GM19239 (cell line): ENCODE data around the gene NMRK2.

ENCODE experiments used
- DNase-seq: peaks from one replicate; pipeline ENCODE4 v3.0.0; 2011; ENCODE audit warnings: low spot score; ENCODE audit not compliant: insufficient read length
- FAIRE-seq: peaks from 2 replicates; lab custom pipeline; 2011; peaks lifted over from hg19 to GRCh38; lab: Jason Lieb, UNC

The NMRK2 gene

DNA sequence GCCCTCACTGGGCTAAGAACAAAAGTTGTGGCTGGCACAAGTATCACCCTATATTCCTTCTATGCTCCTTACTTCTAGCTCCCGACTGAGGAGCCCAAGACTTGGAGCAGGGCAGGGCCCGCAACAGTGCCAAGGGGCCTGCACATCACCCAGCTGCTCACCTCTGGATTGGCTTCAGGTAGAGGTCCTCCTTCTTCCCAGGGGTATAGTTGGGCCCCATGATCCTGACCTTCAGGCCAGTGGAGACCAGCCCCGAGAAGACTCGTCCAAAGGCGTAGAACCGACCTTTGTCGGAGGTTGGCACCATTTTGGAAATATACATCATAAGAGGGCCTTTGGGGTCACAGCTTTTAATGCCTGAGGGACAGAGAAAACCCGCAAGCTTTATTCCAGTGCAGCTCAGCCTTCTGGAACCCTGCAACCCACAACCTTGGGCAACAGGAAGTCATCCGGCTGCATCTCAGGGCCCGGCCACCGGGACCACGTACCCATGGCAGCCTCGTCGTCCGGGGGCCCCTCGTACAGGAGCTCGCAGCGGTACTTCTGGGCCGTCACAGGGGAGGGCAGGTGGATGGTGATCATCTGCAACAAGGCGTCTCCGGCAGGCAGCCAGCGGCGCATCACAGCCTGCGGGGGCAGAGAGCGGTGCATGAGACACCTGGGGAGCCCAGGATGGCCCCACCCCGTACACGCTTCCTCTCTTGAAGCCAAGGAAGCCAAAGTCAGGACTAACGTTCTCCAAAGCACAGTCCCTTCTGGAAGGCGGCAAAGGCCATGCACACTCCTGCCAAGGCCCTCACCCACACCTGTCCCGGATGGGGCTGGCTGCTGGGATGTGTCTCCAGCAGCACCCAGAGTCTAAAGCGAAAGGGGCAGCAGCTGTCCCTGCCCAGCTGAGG lies 47.7 kb downstream of the NMRK2 start:
- DNase-seq (no peak), FAIRE-seq (no peak)

DNA sequence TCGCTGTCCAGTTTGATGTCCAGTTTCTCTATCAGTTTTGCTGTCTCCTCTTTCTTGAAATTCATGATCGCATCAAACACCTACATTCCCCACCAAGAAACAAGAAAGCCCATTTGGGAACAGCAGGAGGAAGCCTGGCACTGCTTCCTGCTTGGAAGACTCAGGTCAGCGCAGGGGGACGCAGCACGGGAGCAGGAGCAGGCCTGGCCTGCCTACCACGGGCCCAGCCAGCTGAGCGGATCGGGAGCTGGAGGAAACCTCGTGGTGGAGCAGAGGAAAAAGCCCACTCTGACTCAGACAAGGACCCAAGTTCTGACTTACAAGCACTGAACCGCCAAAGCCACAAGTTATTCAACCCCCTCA lies 48.5 kb downstream of the NMRK2 start:
- FAIRE-seq (no peak), DNase-seq (no peak)

DNA sequence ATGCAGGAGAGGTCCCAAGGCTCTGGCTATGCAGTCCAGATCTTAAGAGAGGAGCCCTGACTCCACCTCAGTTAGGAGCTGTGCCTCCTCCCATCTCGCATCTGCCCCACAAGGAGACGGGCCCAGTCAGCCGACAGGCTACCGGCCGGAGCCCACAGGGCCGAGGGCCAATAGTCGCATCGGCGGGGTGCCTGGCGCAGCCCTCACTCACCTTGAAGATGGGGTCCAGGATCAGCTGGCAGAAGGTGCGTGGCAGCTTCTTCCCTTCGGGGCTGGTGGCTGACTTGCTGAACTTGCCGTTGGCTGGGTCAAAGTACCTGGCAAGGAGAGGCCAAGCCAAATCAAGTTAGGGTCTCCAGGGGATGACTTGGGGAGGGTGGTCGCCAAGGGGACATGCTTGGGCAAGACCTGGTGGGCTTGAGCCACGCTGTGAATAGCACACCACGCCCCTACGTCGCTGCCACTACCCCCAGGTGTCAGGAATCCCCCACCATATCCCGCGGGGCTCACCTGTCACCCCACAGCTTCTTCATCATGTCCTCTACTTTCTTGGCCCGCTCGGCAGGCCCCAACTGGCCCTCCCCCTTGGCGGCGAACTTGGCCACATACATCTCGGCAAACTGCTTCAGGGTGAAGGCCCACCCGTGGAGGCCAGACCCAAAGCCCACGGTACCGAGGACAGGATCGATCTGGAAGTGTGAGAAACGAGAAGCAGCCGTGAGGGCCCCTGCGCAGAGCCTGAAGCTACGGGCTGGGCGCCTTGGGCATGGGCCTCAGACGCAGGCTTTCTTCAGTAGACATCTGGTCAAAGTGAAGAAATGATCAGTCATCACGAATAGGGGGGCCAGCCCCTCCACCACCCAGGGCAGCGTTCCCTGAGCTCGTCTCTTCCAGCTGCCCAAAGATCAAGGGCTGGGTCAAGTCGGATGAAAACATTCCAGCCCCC lies 49.1 kb downstream of the NMRK2 start:
- no peak for DNase-seq
- FAIRE-seq: no peak

DNA sequence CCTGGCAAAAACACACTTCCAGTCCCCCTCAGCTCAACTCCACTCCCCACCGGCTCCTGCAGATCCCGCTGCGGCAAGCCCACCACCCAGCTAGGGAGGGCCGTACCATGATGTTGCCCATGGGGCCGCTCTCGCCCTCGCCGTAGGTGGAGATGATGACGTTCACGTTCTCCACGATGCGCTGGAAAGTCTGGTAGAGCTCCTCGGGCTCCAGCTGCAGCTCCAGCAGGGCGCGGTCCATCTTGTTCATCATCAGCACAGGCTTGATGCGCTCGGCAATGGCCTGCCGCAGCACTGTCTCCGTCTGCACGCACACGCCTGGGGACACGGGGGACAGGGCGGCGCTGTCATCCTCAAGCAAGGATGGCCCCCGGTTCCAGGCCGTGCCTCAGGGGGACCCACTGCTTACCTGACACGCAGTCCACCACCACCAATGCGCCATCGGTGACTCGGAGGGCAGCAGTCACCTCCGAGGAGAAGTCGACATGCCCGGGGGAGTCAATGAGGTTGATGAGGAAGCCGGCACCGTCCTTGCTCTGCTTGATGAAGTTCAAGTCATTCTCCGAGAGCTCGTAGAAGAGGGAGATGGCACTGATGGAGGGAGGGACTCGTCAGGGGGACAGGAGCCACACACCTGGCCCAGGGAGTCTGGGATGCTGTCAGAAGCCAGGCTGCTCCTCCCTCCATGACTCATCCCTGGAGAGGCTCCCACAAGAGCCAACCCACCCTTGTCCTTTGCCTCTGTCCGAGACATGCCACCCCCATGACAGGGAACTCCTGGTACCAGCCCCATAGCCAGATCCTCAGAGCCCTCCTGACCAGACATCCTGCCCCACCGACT lies 50.1 kb downstream of the NMRK2 start:
- DNase-seq: no peak

DNA sequence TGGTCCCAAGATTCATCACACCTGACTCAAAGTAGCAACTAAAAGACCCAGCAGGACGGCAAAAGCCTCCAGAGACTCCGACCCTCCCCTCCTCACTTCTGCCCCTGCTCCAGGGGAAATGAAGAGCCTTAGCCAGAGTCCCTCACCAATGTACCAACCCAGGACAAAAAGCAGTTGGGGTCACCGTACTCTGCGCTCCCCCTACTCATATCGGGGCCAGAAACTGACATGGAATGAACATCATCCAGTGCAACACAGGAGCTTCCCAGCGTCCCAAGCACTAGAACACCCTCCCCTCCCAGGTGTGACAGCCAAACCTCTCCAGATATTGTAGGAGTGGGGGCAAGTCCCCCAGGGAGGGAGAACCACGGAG lies 50.7 kb downstream of the NMRK2 start:
- FAIRE-seq: no peak

More for the DNA sequence above, 50.1 kb downstream of the NMRK2 start:
- no peak for FAIRE-seq

DNA sequence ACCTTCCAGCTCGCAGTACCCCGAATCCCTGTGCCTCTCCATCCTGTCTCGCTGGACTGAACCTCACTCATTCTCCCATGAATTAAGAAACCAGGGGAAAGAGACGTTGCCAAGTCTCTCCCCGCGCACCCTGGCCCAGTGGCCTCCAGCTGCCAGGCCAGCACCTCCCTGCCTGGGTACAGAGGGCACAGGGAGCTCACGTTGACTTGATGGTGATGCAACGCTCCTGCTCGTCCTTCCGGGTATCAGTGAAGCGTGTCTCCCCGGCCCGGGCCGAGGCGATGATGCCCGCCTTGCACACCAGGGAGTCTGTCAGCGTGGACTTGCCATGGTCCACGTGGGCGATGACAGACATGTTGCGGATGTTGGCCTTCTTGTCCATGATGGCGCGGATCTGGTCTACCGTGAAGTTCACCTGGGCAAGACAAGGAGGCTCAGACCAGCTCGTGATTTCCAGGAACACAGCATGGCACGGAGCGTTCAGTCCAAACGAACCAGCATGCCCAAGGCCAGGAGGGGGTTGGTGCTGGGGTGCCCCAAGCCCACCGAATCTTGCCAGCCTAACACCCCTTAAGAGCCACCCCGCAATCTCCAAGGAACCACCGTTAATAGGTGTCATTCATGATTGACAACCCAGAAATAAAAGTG lies 51.2 kb downstream of the NMRK2 start:
- DNase-seq: no peak

More for the DNA sequence above, 50.7 kb downstream of the NMRK2 start:
- no peak for DNase-seq

DNA sequence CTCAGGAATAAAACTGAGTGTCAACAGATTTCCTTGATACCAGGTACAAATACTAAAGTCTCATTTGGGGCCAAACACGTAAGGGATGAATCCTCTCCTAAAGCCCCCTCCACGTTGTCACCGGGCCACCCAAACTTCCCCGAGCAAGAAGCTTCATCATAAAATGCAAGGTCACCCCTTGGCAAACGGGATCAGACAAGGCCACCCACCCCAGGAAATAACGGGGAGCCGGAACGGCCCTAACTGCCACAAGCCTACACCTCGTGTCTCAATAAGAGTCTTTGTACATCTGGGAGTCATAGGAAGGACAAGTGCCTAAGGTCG lies 51.7 kb downstream of the NMRK2 start:
- DNase-seq: no peak
- no peak for FAIRE-seq

More for the DNA sequence above, 51.2 kb downstream of the NMRK2 start:
- FAIRE-seq: no peak

DNA sequence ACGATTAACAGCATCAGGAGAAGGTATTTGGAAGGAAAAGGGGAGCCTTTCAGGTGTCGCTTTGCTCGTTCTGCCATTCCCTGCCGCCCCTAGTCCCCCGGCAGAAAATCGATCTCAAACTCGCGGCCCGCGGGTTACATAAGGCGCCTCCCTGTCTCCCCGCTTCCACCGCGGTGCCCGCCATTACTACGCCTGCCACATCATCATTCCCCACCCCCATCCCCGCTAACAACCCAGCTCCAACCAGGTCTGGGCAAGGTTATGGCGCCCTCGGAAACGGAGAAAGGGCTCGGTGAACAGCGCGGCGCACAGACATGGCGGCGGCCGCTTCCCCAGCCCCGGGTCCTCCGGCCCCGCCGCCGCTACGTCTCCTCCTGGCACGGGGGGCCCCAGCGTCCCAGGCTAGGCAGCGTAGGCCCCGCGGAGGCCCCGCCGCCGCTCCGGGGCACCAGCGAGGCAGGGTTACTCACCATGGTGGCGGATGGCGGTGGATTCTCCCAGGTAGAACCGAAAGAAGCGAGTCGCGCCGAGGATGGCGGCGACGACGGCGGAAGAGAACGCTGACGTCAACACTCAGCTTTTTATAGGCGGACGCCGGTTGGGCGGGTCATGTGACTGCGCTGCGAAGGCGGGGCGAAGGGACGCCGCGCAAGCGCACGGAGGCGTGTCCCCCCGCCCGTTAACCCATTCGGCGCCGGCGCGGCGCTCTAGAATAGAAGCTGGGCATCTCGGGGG lies 52.2 kb downstream of the NMRK2 start, which contains the start of gene EEF2:
TSS of gene EEF2 (minus strand) at position 556 of the 735 bp plus-strand sequence. CDS start at position 473, 83 bp downstream.
- peak; percentile 78 for FAIRE-seq

DNA sequence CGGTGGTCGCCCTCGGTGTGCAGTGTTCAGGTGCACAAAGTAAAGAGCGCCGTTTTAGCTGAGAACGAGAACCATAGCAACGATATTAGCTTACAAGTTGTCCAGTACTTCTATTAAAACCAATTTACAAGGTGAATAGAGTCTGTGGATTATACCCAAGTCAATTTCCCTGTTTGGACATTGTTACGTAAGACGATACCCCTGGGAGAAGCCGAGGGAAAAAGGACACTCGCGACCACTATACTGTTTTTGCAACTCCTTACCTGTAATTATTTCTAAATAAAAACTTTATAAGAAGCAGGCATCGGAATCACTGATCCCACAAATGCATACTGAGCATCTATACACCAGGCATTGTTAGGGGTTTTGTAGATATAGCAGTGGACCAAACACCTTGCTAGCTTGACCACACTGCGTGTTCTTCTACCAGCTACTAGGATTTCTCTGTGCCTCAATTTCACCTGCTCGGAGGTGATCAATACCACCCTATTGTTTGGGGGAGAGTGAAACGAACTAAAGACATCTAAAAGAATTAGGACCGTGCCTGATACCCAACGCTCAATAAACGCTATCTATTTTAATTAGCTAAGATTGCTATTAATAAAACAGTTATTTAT lies 52.9 kb downstream of the NMRK2 start:
- no peak for FAIRE-seq
- no peak for DNase-seq

More for the DNA sequence above, 52.2 kb downstream of the NMRK2 start, which contains the start of gene EEF2:
- peak; percentile 74 for DNase-seq

DNA sequence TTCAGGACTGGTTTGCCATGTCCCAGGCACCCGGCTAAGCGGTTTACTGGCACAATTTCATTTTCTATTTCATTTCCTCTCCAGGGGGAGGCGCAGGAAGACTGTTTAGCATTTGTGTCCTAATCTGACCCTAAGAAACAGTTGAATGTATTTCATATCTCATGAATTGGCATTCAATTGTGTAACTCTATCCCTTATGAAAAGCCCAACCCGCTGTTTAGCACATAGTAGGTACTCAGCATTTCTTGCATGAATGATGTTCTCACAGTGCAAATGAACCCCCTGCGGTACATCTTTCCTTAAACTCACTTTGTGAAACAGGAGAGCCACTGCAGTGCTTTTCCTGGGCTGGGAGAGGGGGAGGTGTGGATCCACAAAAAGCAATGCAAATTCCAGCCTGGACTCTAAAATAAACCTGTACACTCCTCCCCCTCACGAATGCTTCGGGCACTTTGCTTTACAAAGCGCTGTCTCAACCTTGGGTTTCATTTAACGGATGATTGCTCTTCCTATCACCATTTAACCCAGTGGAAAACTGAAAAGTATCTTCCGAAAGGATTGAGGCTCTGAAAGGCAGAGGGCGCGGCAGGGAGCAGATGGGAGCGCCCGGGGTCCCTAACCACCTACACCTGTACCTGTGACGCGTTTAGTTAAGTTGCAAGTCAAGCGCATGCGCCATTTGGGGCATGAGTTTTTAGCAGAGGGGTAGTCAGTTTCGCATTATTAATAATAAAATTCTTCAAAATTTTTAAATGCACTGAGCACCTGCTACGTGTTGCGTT lies 53.6 kb downstream of the NMRK2 start:
- DNase-seq (no peak), FAIRE-seq (peak; percentile 85)

DNA sequence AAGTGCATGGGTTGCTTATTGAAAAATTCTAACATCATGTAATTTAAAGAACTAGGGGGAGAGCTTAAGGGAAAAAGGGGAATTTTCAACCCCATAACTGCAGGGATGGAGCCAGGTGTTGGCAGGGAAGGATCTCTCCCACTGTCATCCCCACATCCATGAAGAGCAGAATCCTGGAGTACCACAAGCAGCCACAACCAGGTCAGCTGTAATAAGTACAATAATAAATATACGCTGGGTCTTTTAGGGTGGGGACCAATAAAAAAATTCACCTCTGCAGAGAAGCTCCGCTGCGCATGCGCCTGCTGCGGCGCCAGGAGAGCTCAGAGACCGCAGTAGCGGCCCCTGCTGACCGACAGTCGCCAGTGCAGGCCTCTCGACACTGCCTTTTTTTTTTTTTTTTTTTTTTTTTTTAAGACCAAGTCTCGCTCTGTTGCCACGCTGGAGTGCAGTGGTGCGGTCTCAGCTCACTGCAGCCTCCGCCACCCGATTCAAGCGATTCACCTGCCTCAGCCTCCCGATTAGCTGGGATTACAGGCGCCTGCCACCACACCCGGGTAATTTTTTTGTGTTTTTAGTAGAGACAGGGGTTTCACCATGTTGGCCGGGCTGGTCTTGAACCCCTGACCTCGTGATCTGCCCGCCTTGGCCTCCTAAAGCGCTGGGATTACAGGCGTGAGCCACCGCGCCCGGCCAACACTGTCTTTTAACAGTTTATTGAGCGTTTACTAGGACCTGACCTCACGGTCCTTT lies 54.9 kb downstream of the NMRK2 start:
- no peak for FAIRE-seq
- DNase-seq: no peak

DNA sequence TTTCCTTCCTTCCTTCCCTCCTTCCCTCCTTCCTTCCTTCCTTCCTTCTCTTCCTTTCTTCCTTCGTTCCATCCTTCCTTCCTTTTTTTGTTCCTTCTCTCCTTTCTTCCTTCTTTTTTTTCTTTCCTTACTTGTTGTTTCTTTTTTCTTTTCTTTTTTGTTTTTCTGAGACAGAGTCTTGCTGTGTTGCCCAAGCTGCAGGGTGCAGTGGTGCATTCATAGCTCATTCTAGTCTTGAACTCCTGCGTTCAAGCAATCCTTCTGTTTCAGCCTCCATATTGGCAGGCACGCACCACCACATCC lies 57.9 kb downstream of the NMRK2 start:
- FAIRE-seq (no peak), DNase-seq (no peak)
